H1 (cell line): ENCODE measurements around the gene MMP24OS. TPM values are rescaled to one million over a fixed set of nuclear protein-coding genes. Genes with fewer than 3 reads are reported as not detected.

Source experiments
- CTCF ChIA-PET: fragments of 300-600 bp; sonication (Branson Sonifier 250); formaldehyde crosslinking; loops from one replicate; lab custom pipeline; 2021; ENCODE audit not compliant: partially characterized antibody; lab: Charles Lee
- POLR2A ChIA-PET: fragments of 300-600 bp; sonication (Branson Sonifier 250); formaldehyde crosslinking; loops from one replicate; lab custom pipeline; 2021; ENCODE audit warnings: inconsistent platforms; ENCODE audit not compliant: partially characterized antibody; lab: Charles Lee
- DNase-seq, 2 experiments: peaks; one replicate each; pipeline versions ENCODE4 v3.0.0 to v3.0.0-alpha.2; 2010 to 2022; ENCODE audit warnings: low spot score in 2 of 2, low read depth in 1 of 2, mixed read lengths in 1 of 2
- FAIRE-seq: peaks from 2 replicates; lab custom pipeline; 2011; peaks lifted over from hg19 to GRCh38; lab: Jason Lieb, UNC
- H2AFZ ChIP-seq: 2 replicates; pipeline ENCODE4 v1.8.1; 2012; ENCODE audit warnings: low read length, inconsistent platforms
- H2AK5ac ChIP-seq: 2 replicates; pipeline ENCODE4 v1.6.1; 2013; ENCODE audit warnings: low read depth, low read length
- H2BK120ac ChIP-seq: replicated peaks from 2 replicates; pipeline ENCODE3; 2013; ENCODE audit warnings: low read depth, low read length, inconsistent platforms
- H2BK12ac ChIP-seq: 2 replicates; pipeline ENCODE4 v1.6.1; 2013; ENCODE audit warnings: low read depth, low read length
- H2BK15ac ChIP-seq: 2 replicates; pipeline ENCODE4 v1.6.1; 2013; ENCODE audit warnings: low read length
- H2BK20ac ChIP-seq: 2 replicates; pipeline ENCODE4 v1.6.1; 2013; ENCODE audit warnings: low read length
- H2BK5ac ChIP-seq: 2 replicates; pipeline ENCODE4 v1.6.1; 2013; ENCODE audit warnings: low read depth, low read length
- H3K14ac ChIP-seq: 2 replicates; pipeline ENCODE4 v1.6.1; 2013; ENCODE audit warnings: inconsistent platforms; ENCODE audit not compliant: insufficient read length
- H3K18ac ChIP-seq: 2 replicates; pipeline ENCODE4 v1.6.1; 2013; ENCODE audit warnings: low read length; ENCODE audit errors: extremely low read depth
- H3K23ac ChIP-seq: 2 replicates; pipeline ENCODE4 v1.6.1; 2013; ENCODE audit warnings: inconsistent platforms; ENCODE audit not compliant: insufficient read length
- H3K23me2 ChIP-seq: 2 replicates; pipeline ENCODE4 v1.6.1; 2013; ENCODE audit warnings: low read depth, low read length
- H3K27ac ChIP-seq: 2 replicates; pipeline ENCODE4 v1.6.1; 2011; ENCODE audit warnings: low read depth, low read length, inconsistent platforms
- H3K27me3 ChIP-seq, 4 experiments: replicated peaks in 1 of 4; 1 replicate in 1 of 4; 2 replicates in 3 of 4; pipeline versions ENCODE4 v1.6.1 to v1.8.1; 2011 to 2013; ENCODE audit warnings: low read length in 3 of 4, mild to moderate bottlenecking in 3 of 4, inconsistent platforms in 2 of 4, mixed read lengths in 2 of 4, moderate library complexity in 1 of 4; ENCODE audit not compliant: control insufficient read depth in 3 of 4, insufficient read depth in 3 of 4; ENCODE audit errors: extremely low read depth in 1 of 4
- H3K36me3 ChIP-seq, 4 experiments: 2 replicates each; pipeline versions ENCODE4 v1.6.1 to v1.8.1; 2011 to 2013; ENCODE audit warnings: mild to moderate bottlenecking in 4 of 4, low read length in 3 of 4, moderate library complexity in 2 of 4, control low read depth in 1 of 4, inconsistent platforms in 1 of 4; ENCODE audit not compliant: insufficient read depth in 4 of 4, control insufficient read depth in 2 of 4
- H3K4ac ChIP-seq: replicated peaks from 2 replicates; pipeline ENCODE3; 2013; ENCODE audit warnings: low read length, low read depth, mixed read lengths, inconsistent platforms; ENCODE audit not compliant: insufficient read length
- H3K4me1 ChIP-seq, 4 experiments: replicated peaks in 1 of 4; 1 replicate in 1 of 4; 2 replicates in 3 of 4; pipeline versions ENCODE4 v1.6.1 to v1.8.1; 2011 to 2013; ENCODE audit warnings: low read length in 3 of 4, inconsistent platforms in 2 of 4, mixed read lengths in 1 of 4; ENCODE audit not compliant: insufficient read depth in 4 of 4, control insufficient read depth in 3 of 4
- H3K4me2 ChIP-seq, 2 experiments: 2 replicates each; pipeline versions ENCODE4 v1.6.1 to v1.8.1; 2011 to 2013; ENCODE audit warnings: low read depth in 2 of 2, low read length in 2 of 2, control low read depth in 1 of 2, inconsistent platforms in 1 of 2, mild to moderate bottlenecking in 1 of 2; ENCODE audit not compliant: insufficient read depth in 1 of 2
- H3K4me3 ChIP-seq, 4 experiments: fragments of 200-600, 300-600 bp in 1 of 4; sonication (generic), shearing (Covaris generic), sonication (Bioruptor Twin) in 1 of 4; 2 replicates each; pipeline versions ENCODE4 v1.5.1 to v1.8.1; 2011 to 2016; ENCODE audit warnings: low read length in 4 of 4, low read depth in 3 of 4, control low read depth in 2 of 4, inconsistent platforms in 2 of 4, mild to moderate bottlenecking in 2 of 4, mixed read lengths in 1 of 4, moderate library complexity in 1 of 4; ENCODE audit not compliant: insufficient read depth in 2 of 4; ENCODE audit errors: extremely low read depth in 1 of 4
- H3K56ac ChIP-seq: replicated peaks from 2 replicates; pipeline ENCODE3; 2013; ENCODE audit warnings: low read depth, mild to moderate bottlenecking, mixed read lengths, low read length, inconsistent platforms; ENCODE audit not compliant: insufficient read length
- H3K79me1 ChIP-seq: 2 replicates; pipeline ENCODE4 v1.6.1; 2013; ENCODE audit warnings: low read depth, low read length, control low read depth
- H3K79me2 ChIP-seq, 2 experiments: 2 replicates each; pipeline versions ENCODE4 v1.6.1 to v1.8.1; 2012 to 2013; ENCODE audit warnings: low read length in 2 of 2, mild to moderate bottlenecking in 2 of 2, inconsistent platforms in 1 of 2; ENCODE audit not compliant: insufficient read depth in 2 of 2, control insufficient read depth in 1 of 2
- H3K9ac ChIP-seq, 4 experiments: replicated peaks in 1 of 4; 1 replicate in 1 of 4; 2 replicates in 3 of 4; pipeline versions ENCODE4 v1.6.1 to v1.8.1; 2011 to 2013; ENCODE audit warnings: low read depth in 3 of 4, low read length in 3 of 4, control low read depth in 2 of 4, mild to moderate bottlenecking in 2 of 4, moderate library complexity in 2 of 4, inconsistent platforms in 1 of 4; ENCODE audit errors: extremely low read depth in 1 of 4
- H3K9me3 ChIP-seq, 2 experiments: 2 replicates each; pipeline versions ENCODE4 v1.6.1 to v1.8.1; 2012 to 2013; ENCODE audit warnings: mild to moderate bottlenecking in 2 of 2, moderate library complexity in 2 of 2, control low read depth in 1 of 2, inconsistent platforms in 1 of 2, low read depth in 1 of 2, low read length in 1 of 2, mixed read lengths in 1 of 2; ENCODE audit not compliant: insufficient read depth in 2 of 2
- H4K20me1 ChIP-seq, 2 experiments: replicated peaks in 1 of 2; 2 replicates each; pipeline versions ENCODE3 to v1.8.1; 2011 to 2013; ENCODE audit warnings: inconsistent platforms in 2 of 2, low read length in 2 of 2, mild to moderate bottlenecking in 1 of 2; ENCODE audit not compliant: insufficient read depth in 2 of 2, control insufficient read depth in 1 of 2
- H4K5ac ChIP-seq: 2 replicates; pipeline ENCODE4 v1.6.1; 2013; ENCODE audit warnings: low read length, low read depth, mixed read lengths, inconsistent platforms; ENCODE audit not compliant: insufficient read length
- H4K8ac ChIP-seq: 2 replicates; pipeline ENCODE4 v1.8.0; 2013; ENCODE audit warnings: mild to moderate bottlenecking, moderate library complexity, low read length, inconsistent platforms; ENCODE audit not compliant: insufficient read depth; ENCODE audit errors: extremely low read depth
- H4K91ac ChIP-seq: replicated peaks from 2 replicates; pipeline ENCODE3; 2013; ENCODE audit warnings: low read length, mixed read lengths, inconsistent platforms; ENCODE audit not compliant: insufficient read length
- HDAC2 ChIP-seq, 2 experiments: fragments of 300-600 bp in 1 of 2; sonication (generic) in 1 of 2; IDR thresholded peaks; 2 replicates each; pipeline ENCODE4 v1.6.1; 2011 to 2012; ENCODE audit warnings: low read depth in 2 of 2, low read length in 2 of 2, mild to moderate bottlenecking in 2 of 2, moderate library complexity in 2 of 2, borderline replicate concordance in 1 of 2, inconsistent platforms in 1 of 2
- KDM1A ChIP-seq: fragments of 200-600, 300-600 bp; sonication (generic); IDR thresholded peaks from 2 replicates; pipeline ENCODE4 v1.7.1; 2016; ENCODE audit warnings: mild to moderate bottlenecking, low read length, borderline replicate concordance
- MAFK ChIP-seq: IDR thresholded peaks from 2 replicates; pipeline ENCODE4 v1.6.1; 2012; ENCODE audit warnings: low read depth, mild to moderate bottlenecking, improper control_type of control experiment, low read length
- SRF ChIP-seq: IDR thresholded peaks from 2 replicates; pipeline ENCODE4 v1.6.1; 2011; ENCODE audit warnings: mild to moderate bottlenecking, low read depth, low read length, moderate library complexity
- SUZ12 ChIP-seq: fragments of 200-600 bp; sonication (generic); IDR thresholded peaks from 2 replicates; pipeline ENCODE4 v1.6.1; 2012; ENCODE audit warnings: mild to moderate bottlenecking, inconsistent platforms, low read length, moderate library complexity, mixed read lengths
- YY1 ChIP-seq: IDR thresholded peaks from 2 replicates; pipeline ENCODE4 v1.6.1; 2011; ENCODE audit warnings: low read depth, mild to moderate bottlenecking, low read length
- WGBS, 2 experiments: shearing (Covaris generic) in 1 of 2; methylation state at CpG; one replicate each; pipeline versions ENCODE4 v1.1.6 to v1.1.7; 2013 to 2015; ENCODE audit warnings: low lambda C conversion rate in 2 of 2, mixed read lengths in 2 of 2, inconsistent platforms in 1 of 2, low coverage in 1 of 2, missing lambda C conversion rate in 1 of 2; ENCODE audit not compliant: insufficient replicate concordance in 2 of 2, insufficient coverage in 1 of 2, insufficient read length in 1 of 2; ENCODE audit errors: extremely low coverage in 1 of 2, missing lambda C conversion rate in 1 of 2; 5-methylcytosine and 5-hydroxymethylcytosine counted together
- polyA plus RNA-seq, 7 experiments: library from polyadenylated mRNA; depleted of rRNA in 3 of 7; stranded (reverse) in 5 of 7; unstranded in 2 of 7; fragments of >200 nt in 5 of 7; fragments of 200-250 nt in 2 of 7; gene quantifications; 1 replicate in 5 of 7; 2 replicates in 1 of 7; 4 replicates in 1 of 7; pipeline versions ENCODE4 v1.2.1 to v1.2.3, GENCODE V29; 2011 to 2013; ENCODE audit warnings: missing spikeins in 2 of 7, mixed read lengths in 2 of 7
- total RNA-seq: library from RNA; stranded (reverse); fragmentation: NEBNext Ultra II Directional; extraction: Animal tissue kit (Norgen Biotek cat#: 25700); gene quantifications from 2 replicates; pipeline ENCODE4 v1.2.1, GENCODE V29; 2021
- TF ChIP-seq, protein P1 (sequence below): IDR thresholded peaks from 2 replicates; pipeline ENCODE4 v1.6.1; 2012; ENCODE audit warnings: inconsistent platforms

MMP24OS gene
- total and polyA plus RNA-seq, 2 of the 8 experiments (the other 6 are each of a cell fraction or from before 2014, with no cell fraction given) = 19.0 to 21.3 TPM

GRCh38 chr20:35281506-35282101, 3.7 kb upstream of the MMP24OS start:
- no peak overlapping the region for H3K14ac ChIP-seq
- H2BK15ac ChIP-seq = no peak overlapping the region
- peaks cover 6 to 14% (median 8%) of the 10 kb centered on the region in 4 experiments; a peak in 6 of 7 replicates for H3K4me1 ChIP-seq
- 93% methylated on average over 9 of the region's 10 CpGs; no CpG with 5 or more reads in 1 of the 2 experiments for WGBS, 2 experiments
- no peak overlapping the region for H4K8ac ChIP-seq
- no peak overlapping the region for H3K18ac ChIP-seq
- CTCF ChIA-PET = interaction anchor here (0.7 to 11.1 kb wide), 2 partner anchors 20 to 915 kb away, joined by 3 to 104 read pairs; no protein-coding TSS in a partner anchor
- H4K91ac ChIP-seq = no peak overlapping the region
- peaks cover 9 to 29% of the 10 kb centered on the region in 2 experiments for H3K79me2 ChIP-seq
- no peak overlapping the region for H3K4me2 ChIP-seq
- DNase-seq (no peak), FAIRE-seq (no peak)
- peaks cover 12% of the 10 kb centered on the region; the same call in 1 of the 2 replicates for H3K79me1 ChIP-seq
- no peak overlapping the region for H4K5ac ChIP-seq
- H3K23ac ChIP-seq = no peak overlapping the region
- H2BK20ac ChIP-seq = no peak overlapping the region
- no peaks in the 10 kb centered on the region for H3K27me3 ChIP-seq
- no peak overlapping the region for H2BK120ac ChIP-seq
- H3K27ac ChIP-seq = no peak overlapping the region
- peaks cover 13% of the 10 kb centered on the region for H3K23me2 ChIP-seq
- no peak overlapping the region for H3K4ac ChIP-seq
- no peak overlapping the region for H2BK5ac ChIP-seq
- H4K20me1 ChIP-seq = peaks cover 7 to 14% of the 10 kb centered on the region in 2 experiments
- H3K9ac ChIP-seq = no peak overlapping the region
- H2AK5ac ChIP-seq = no peak overlapping the region
- H3K9me3 ChIP-seq = no peaks in the 10 kb centered on the region
- no peak overlapping the region for H3K56ac ChIP-seq
- POLR2A ChIA-PET = interaction anchor here (0.8 to 5.7 kb wide), 6 partner anchors 8 to 55 kb away, joined by 3 to 39 read pairs (median 4); partner anchors contain the start of genes FAM83C and MMP24
- H2AFZ ChIP-seq = no peak overlapping the region
- no peak overlapping the region for H2BK12ac ChIP-seq
- H3K4me3 ChIP-seq = no peak overlapping the region
- peaks cover 25 to 38% (median 28%) of the 10 kb centered on the region in 4 experiments for H3K36me3 ChIP-seq
- no peak for TF ChIP-seq YY1
- TF ChIP-seq HDAC2 (IDR thresholded peaks at IDR 0.05; ENCODE audit: borderline replicate concordance in 1 of 2, low read depth in 2 of 2, low read length in 2 of 2) = no peak
- no peak for TF ChIP-seq SUZ12
- TF ChIP-seq MAFK = no peak
- TF ChIP-seq, protein P1, sequence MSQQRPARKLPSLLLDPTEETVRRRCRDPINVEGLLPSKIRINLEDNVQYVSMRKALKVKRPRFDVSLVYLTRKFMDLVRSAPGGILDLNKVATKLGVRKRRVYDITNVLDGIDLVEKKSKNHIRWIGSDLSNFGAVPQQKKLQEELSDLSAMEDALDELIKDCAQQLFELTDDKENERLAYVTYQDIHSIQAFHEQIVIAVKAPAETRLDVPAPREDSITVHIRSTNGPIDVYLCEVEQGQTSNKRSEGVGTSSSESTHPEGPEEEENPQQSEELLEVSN = no peak
- no peak for TF ChIP-seq KDM1A
- no peak for TF ChIP-seq SRF
